ENCODE results near the gene RSPRY1.
"Not testable (repeated sequence)": the region's sequence is repeated elsewhere in the genome, so short reads cannot be mapped to it uniquely, and the experiment has no call there.

Gene RSPRY1

GRCh38 chr16:57257455-57258070, 71.4 kb downstream of the RSPRY1 start:
- DNase-seq, result no peak

DNA sequence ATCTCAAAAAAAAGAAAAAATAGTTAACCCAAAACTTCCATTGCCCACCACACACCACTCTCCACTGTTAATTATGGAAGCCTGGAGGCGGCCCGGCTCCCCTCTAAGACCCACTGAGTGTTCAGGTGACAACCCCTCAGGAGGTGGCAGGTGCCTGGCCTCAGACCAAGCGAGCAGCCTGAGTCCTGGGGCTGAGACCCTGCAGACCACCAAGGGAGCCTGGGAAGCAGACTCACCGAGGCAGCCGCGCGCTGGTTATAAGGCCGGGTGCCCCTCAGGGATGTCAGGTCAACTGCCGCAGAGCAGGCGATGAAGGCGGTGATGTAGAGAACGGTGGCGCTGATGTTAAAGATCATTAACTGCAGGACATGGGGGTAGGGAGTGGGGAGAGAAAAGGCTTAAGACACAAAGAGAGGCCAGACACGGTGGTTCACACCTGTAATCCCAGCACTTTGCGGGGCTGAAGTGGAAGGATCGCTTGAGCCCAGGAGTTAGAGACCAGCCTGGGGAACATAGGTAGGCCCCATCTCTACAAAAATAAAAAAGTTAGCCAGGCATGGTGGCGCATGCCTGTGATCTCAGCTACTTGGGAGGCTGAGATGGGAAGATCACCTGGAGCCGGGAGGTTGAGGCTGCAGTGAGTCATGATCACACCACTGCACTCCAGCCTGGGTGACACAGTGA, 72.2 kb downstream of the RSPRY1 start:
- DNase-seq, result no peak

GRCh38 chr16:57258910-57259475, 72.9 kb downstream of the RSPRY1 start:
- DNase-seq, result no peak

DNA sequence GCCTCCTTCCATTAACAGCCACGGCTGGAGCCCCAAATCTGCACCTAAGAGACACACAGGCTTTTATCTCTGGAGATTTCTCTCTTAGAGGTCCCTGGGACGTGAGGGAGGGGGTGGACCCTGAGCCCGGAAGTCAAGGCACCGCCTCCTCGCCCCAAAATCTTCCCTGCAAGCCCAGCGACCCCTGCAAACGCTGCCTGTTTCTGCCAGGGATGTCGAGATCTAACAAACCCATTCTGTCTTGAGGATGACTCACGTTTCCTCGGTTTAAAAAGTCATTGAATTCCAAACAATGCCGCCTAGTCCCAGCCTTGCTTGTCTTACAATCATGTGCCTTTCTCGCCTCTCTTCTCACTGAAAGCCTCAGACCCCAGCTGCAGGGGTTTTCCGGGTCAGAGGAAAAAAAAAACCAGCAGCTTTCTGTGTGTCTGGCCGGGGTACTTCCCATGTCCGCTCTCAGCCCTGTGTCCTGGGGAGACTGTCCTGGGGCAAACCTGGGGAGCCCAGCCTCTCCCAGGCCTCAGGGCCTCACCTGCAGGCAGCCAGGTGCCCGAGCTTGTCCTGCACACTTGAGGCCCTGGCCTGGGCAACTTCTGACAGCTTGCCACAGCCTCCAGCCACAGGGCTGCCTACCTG, 74.3 kb downstream of the RSPRY1 start:
- peak; percentile 35 for DNase-seq

GRCh38 chr16:57261806-57262205, 75.7 kb downstream of the RSPRY1 start:
- no peak for DNase-seq

DNA sequence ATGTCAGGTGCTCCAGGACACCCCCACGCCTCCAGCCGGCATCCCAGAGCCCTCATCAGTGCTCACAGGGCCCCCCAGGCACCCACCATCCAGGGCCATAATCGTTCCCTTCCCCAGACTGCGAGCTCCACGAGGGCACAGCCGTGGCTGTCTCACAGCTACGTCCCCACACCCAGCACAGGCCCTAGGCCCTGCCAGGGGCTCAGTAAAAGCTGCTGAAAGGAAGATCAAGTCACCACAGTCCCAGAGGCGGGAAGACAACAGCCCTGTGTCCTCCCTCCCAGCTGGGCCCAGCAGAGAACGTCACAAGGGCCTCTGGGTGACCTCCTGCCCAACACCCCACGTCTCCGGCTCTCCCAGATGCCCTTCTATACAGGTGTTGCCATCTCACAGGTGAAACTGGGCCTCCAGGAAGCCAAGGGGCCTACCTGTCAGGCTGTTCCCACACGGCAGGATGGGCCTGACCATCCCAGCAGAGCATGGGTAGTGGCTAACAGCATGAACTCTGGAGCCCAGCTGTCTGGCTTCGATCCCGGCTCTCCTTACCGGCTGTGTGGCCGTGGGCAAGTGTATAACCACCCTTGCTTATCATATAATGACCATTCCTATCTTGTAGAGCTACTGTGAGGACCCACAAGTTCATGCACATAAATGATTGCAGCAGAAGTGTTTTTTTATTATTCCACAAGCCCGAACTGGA, 76.9 kb downstream of the RSPRY1 start:
- no peak for DNase-seq

DNA sequence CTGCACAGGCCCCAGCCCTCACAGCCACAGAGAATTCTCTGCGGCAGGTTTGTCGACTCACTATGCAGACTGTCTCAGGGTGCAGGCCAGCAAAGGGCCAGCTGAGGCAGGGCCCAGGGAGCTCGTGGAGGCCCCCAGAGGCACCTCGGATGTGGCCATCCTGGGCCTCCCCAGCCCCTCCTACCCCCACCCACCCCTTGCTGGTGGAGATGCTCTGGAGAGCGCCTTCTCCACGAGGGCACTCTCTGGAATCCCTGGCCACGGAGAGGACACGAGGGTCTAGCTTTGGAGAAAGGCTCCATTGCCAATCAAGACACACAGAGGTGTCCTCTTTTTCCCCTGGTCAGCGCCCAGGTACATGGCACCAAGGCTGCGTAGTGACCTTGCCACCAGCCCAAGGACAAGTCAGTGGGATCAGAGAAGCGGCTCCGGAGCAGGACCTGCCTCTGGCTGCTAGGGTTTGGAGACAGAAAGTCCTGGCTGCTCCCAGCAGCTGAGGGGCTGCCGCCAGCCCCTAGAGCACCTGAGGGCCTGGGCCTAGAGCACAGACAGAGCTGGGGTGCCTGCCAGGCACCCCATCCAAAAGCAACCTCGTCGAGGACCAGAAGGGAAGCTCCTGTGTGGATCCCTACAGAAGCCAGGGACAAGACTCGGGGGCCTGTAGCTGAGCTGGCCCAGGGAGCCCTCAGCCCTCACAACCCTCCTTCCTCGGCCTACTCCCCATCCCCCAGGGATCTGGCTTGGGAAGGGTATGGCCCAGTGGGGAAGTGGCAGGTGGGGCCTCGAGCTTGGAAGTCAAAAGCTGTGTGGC, 77.6 kb downstream of the RSPRY1 start:
- DNase-seq, result no peak

DNA sequence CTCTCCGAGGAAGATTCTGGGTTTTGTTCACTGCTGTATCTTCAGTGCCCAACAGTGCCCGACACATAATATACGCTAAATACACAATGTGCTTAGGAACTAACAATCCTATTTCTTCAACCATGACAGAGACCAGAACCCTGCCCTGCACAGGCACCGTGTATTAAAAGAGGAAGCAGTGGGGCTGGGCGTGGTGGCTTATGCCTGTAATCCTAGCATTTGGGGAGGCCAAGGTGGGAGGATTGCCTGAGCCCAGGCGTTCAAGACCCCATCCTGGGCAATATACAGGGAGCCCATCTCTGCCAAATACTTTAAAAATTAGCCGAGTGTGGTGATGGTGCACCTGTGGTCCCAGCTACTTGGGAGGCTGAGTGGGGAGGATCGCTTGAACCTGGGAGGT, 78.3 kb downstream of the RSPRY1 start:
- no peak for DNase-seq

- no peak for DNase-seq
Observed at GRCh38 chr16:57264950-57265371, 78.8 kb downstream of the RSPRY1 start.

GRCh38 chr16:57265850-57266530, 79.9 kb downstream of the RSPRY1 start:
- peak; percentile 87 for DNase-seq

DNA sequence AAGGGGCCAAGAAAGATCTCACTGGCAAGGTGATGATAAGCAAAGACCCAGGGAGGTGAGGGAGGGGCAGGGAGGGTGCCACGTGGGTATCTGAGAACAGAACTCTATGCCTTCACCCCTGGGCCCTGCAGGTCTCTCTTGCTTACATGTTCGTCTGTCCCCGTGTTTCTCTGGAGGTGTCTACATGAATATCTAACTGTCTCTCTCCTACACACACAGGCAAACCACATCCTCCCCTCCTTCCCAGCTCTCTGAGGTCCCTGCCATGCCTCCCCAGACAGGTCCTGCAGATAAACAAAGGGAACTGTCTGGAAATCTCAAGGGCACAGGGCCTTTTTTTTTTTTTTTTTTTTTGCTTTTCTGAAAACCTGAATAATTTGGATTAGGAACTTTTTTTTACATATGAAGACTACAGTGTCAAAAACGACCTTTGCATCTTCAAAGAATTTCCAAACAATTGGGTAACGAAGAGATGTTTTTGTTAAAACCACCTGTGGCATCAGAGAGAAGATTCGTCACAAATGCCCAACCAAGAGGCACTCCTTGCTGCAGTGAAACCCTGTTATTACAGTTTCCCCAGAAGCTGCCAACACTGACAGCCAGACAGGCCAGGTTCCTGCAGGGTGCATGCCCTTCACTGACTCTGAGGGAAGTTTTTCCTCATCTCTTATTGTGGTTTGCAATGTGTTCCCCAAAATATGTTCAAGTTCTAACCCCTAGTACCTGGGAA, 80.6 kb downstream of the RSPRY1 start:
- DNase-seq, result peak; percentile 66

DNA sequence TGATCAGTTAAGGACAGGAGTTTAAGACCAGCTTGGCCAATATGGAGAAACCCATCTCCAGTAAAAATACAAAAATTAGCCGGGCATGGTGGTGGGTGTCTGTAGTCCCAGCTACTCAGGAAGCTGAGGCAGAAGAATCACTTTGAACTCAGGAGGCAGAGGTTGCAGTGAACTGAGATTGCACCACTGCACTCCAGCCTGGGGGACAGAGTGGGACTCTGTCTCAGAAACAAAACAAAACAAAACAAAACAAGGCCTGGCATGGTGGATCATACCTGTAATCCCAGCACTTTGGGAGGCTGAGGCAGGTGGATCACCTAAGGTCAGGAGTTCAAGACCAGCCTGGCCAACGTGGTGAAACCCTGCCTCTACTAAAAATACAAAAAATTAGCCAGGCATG, 81.2 kb downstream of the RSPRY1 start:
- DNase-seq, result not testable (repeated sequence)

DNA sequence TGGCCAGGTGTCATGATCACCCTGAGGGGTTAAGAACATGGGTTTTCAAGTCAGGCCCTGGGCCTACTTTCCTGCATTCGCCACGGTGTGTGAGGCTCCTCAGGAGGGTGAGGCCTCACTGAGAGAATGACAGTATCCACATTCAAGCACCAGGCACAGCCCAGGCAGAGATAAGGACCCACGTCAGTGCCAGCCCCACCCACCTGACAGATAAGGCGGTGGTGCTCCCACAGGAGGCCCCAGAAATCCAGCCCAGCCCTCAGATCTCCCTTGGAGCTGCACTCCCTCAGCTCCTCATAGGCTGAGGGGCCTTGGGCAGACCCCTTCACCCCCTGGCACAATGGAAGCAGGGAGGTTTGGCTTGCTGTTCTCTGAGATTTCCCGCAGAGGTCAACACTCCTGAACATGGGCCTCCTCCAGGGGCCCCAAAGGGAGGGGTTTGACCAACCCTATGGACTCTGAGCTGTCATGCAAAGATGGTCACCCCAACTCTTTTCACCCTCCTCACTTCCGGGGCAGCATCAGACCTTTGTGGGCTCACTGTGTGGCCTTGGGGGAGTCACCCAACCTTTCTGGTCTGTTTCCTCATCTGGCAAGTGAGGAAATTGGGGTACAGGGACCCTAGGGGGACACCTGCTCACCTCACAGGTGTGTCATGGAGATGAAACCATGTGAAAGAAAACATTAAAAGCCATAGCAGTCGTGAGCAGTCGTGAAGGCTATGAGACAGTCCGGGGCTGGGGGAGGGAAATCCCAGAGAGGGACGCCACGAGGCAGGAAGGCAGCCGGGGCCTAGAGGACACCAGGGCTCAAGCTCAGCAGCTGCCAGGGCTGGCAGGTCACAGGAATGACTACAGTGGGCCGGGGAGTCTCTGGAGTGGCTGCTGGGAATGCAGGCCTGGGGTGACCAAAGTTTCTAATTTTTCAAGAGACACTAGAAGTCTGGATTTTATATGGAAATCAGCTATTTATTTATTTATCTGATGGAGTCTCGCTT, 83.0 kb downstream of the RSPRY1 start:
- DNase-seq, result peak; percentile 99

GRCh38 chr16:57270221-57271062, 84.3 kb downstream of the RSPRY1 start:
- DNase-seq, result peak; percentile 39

DNA sequence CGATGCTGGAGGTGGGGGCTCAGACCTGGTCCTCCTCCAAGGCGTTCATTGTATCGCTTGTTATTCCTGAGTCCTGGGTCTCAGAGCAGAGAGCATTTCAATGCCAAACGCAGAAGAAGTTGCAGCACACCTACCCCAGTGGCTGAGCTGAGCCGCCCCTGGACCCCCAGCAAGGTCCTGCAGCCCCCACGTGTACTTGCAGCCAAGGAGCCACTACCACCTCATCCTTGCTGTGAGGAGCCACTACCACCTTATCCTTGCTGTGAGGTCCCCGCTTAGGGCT, 84.9 kb downstream of the RSPRY1 start:
- no peak for DNase-seq

- DNase-seq, result no peak
Observed at GRCh38 chr16:57271867-57272495, 85.9 kb downstream of the RSPRY1 start.

GRCh38 chr16:57273359-57273758, 87.2 kb downstream of the RSPRY1 start:
- no peak for DNase-seq

DNA sequence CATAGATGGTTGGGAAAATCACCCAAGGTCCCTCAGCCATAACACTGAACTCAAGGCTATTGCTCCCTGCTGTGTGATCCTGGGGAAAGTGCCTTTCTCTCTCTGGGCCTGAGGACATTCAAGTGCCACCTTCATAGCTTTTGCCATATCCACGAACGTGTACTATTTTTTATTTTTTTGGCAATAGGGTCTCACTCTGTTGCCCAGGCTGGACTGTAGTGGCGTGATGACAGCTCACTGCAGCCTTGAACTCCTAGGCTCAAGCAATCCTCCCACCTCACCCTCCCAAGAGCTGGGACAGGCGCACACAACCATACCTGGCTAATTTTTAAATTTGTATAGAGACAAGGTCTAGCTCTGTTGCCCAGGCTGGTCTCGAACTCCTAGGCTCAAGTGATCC, 87.7 kb downstream of the RSPRY1 start:
- DNase-seq, result no peak

DNA sequence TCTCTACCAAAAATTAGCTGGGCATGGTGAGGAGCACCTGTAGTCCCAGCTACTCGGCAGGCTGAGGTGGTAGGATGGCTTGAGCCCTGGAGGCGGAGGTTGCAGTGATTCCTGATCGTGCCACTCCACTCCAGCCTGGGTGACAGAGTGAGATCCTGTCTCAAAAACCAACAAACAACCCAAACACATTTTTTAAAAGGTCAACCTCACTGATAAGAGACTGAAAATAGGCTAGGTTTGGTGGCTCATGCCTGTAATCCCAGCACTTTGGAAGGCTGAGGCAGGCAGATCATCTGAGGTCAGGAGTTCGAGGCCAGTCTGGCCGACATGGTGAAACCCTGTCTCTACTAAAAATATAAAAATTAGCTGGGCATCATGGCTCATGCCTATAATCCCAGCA, 89.8 kb downstream of the RSPRY1 start:
- DNase-seq, result not testable (repeated sequence)
